ENCODE measurements around the gene SMYD3.

- TF ChIP-seq POLR2A (IDR thresholded peaks at IDR 0.05), result no peak
- TF ChIP-seq, protein P1, sequence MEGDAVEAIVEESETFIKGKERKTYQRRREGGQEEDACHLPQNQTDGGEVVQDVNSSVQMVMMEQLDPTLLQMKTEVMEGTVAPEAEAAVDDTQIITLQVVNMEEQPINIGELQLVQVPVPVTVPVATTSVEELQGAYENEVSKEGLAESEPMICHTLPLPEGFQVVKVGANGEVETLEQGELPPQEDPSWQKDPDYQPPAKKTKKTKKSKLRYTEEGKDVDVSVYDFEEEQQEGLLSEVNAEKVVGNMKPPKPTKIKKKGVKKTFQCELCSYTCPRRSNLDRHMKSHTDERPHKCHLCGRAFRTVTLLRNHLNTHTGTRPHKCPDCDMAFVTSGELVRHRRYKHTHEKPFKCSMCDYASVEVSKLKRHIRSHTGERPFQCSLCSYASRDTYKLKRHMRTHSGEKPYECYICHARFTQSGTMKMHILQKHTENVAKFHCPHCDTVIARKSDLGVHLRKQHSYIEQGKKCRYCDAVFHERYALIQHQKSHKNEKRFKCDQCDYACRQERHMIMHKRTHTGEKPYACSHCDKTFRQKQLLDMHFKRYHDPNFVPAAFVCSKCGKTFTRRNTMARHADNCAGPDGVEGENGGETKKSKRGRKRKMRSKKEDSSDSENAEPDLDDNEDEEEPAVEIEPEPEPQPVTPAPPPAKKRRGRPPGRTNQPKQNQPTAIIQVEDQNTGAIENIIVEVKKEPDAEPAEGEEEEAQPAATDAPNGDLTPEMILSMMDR (IDR thresholded peaks at IDR 0.05), result no peak
- no peak for TF ChIP-seq EP300 (IDR thresholded peaks at IDR 0.05)
- no peak for TF ChIP-seq POLR2AphosphoS5 (IDR thresholded peaks at IDR 0.05)
These were observed 511.6 kb downstream of the SMYD3 start for GRCh38 chr1:245995474-245995873.

All from gastroesophageal sphincter (tissue), 3 donors.